ENCODE measurements around the gene STON2.
A peak's percentile ranks its signal among the peaks of the same experiment; 100 is the strongest.

Gene STON2

DNA sequence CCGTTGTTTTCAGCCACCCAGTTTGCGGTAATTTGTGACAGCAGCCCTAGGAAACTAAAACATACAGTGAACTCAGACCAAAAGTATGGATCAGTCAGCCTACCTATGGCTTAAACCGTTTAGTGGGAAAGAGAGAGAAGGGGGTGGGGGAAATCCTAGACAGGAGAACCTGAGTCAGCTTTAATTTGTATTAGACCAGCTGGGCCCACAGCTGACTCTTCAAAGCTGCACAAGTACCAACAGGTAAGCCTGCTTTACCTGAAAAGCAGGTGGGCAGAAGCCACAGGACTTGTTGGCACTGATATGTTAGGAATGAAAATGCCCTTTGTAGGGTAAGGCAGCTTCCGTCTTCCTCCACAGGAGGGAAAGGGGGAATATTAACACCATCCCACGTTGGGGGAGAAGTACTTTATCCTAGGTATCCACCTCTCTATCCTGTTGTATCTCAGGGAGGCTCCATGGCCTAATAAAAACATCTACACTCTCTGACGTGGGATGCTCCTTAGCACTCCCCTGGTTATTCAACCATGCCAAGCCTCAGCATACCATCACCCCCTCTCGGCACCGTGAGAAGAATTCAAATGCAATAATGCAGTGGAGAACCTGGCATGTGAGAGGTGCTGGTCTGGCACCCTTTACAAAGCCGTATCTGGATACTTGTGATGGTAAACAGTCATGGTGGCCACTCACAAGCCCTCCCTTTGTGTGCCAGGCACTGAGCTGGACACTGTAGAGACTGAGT, 70.3 kb downstream of the STON2 start:
- DNase-seq: no peak

DNA sequence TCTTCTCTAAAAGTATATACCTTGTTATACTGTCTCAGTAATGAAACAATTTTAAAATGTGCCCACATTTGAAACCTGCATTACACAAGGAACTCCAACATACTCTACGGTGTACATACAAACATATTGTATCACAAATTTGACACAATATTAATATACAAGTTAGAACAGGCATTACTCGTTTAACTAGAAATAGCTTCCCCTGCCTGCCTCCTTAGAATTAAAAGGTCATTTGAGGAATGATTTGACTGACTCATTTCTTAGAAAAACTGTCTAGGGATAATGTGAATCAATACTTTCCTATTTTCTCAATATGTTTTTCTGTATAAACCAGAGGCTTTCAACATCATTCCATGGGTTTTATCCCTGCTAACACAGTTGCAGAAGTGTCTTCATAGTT, 73.7 kb downstream of the STON2 start:
- no peak for DNase-seq

DNA sequence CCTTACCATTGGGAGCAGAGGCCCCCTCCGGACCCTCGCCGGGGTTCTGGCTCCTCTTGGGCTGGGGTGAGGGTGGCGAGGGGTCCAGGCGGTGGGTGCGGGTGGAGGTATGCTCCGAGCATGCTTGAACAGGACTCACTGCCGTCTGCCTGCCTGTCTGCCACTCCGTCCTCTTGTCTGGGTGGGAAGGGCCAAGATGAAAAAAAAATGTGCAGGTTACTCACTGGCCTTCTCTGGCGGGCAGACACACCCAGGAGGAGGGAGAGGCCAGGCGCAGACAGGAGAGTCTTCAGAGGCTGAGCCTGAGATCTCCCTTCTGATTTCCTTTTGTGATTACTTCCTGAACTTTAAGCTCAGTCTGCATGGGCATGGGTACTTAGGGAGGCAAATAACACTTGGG, 76.1 kb downstream of the STON2 start:
- DNase-seq: no peak

- no peak for DNase-seq
Measured at GRCh38 chr14:81323093-81323492, 77.0 kb downstream of the STON2 start.

DNA sequence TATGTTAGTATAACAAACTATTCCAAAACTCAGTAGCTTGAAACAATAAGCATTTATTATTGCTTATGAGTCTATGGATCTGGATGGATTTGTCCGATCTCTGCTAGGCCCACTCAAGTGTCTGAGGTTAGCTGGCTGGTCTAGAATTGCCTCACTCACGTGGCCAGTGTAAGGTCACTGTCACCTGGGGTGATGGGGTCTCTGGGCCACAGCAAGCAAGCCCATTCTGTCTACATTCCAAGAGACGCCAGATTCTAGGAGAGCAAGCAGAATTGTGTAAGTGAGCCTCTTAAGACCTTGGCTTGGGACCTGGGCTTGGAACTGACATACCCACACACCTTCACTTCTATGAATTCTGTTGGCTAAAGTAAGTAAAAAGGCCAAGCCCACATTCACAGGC, 80.2 kb downstream of the STON2 start:
- no peak for DNase-seq

DNA sequence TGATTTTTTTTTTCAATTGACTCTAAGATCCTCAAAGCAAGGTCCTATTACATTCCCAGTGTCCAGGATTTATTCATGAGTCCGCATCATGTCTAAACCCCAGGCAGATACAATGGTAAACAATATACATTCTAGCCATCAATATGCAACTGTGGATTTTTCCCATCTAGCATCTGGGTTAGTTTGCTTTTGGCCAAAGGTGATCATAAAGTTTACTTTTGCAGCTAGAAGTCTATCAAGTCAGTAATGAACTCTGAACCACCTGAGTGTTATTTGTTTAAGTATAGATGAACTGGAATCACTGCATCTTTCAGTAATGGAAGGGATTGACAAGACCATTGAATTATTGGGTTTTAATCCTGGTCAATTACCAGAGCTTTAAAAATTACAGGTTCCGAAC, 80.8 kb downstream of the STON2 start:
- DNase-seq: no peak

- DNase-seq: no peak
Measured at GRCh38 chr14:81315341-81315740, 84.8 kb downstream of the STON2 start.

GRCh38 chr14:81314443-81315175, 85.5 kb downstream of the STON2 start:
- no peak for DNase-seq

DNA sequence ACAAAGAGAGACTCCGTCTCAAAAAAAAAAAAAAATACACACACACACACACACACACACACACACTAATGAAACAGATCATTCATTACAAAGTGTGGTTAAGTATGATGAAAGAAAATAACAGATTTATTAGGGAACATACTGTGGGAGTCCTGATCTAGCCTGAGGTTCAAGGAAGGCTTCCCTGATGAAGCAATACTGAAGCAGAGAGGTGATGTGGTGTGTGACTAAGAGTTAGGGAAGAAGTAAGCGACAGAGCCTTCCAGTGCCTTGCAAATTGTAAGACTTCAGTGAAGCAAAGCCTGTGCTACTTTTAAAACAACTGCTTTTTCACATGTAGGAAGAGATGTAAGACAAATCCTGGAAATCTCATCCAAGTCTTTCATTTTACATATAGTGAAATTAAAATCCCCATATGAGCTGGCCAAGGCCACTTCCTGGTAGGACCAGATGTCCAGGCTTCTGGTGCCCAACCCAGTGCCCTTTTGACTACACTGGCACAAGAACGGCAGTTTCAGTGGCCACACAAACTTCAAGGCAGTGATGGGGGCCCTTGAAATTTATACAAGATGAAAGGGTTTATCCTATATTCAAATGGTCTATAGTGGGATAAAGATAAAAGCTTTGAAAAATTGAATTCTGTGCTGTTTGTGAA, 86.2 kb downstream of the STON2 start:
- DNase-seq: no peak

DNA sequence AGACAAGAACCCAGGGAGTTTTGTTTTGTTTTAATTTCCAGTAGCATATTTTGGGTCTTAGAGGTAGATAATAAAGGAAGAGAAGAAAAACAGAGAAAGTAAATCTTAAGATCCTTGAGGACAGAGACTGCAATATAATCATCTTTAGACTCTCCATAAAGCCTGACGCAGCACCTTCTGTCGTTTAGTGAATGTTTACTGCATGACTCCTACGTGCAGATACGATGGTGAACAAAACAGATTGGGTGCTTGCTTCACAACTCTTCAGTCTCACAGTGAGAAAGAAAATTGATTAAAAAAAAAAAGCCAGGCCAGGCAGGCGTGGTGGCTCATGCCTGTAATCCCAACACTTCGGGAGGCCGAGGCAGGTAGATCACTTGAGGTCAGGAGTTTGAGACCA, 86.9 kb downstream of the STON2 start:
- no peak for DNase-seq

GRCh38 chr14:81312289-81312876, 87.7 kb downstream of the STON2 start:
- no peak for DNase-seq

DNA sequence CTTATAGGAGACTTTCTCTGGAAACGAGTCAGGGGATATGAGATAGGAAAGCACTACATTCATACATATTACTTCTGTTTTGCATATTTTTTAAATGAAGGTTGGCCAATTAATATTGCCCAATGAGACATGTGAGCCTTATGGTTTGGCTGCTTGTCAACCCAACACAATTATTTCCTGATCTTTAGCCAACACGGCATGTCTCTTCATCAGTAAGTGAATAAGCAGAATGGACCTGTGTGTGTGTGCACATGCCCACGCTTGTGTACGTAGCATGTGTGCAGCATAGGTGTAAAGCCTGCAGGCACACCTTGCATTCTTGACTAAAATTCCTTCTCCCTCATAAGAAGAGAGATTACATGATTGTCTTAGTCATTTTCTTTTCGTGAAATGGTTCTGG, 88.3 kb downstream of the STON2 start:
- no peak for DNase-seq

DNA sequence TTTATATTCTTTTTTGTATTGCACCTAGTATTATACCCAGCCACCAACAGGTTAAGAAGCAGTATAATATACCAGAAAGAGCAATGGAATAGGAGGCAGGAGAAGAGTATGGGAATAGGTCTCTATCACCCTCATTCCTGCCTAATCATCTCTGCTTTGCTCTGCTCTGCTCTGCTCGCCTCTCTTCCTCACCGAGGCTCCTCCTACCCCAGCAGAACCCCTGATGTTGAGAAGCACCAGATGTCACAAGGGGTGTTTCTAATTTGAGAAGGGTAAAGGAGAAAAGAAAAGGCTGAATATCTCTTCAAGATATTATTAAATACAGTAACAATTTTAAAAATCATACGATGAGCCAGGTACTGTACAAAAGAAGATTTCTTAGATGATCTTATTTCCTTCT, 89.0 kb downstream of the STON2 start:
- DNase-seq: no peak

DNA sequence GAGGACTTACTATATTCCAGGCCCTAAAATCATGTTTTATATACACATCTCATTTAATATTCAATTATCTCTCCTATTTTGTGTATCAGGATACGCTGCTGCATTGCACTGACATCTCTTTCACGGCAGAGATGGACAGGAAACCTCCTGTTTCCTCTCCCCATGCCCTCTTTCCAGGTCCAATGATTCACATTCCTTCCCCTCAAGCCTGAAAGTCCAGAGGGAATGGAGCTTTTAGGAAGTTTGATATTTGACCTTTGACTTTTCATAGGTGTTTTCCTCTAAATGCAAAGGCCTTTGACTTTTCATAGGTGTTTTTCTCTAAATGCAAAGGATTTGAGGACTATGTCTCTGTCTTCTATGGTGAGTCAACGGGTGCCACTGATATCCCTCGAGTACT, 89.5 kb downstream of the STON2 start:
- DNase-seq: no peak

DNA sequence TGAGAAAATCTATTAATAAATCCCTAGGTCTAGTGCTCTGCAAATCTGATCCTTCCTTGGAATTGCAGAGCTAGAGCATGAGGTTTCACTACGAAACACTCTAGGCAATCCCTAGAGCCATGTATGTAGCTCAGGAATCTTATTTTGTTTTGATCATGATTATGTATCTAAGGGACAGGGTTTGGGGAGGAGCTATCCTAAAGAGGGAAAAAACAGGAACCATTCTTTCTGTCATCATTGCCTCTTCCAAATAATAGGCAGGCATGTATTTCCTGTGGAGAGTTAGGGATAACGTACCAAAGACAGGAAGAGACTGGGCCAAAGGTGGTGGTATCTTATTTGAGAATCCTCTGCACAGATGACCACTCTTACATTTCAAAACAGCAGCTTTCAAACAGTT, 90.6 kb downstream of the STON2 start:
- no peak for DNase-seq

- DNase-seq: no peak
Measured at GRCh38 chr14:81305743-81306142, 94.4 kb downstream of the STON2 start.

GRCh38 chr14:81305065-81305464, 95.1 kb downstream of the STON2 start:
- DNase-seq: no peak

GRCh38 chr14:81303258-81303935, 96.7 kb downstream of the STON2 start:
- DNase-seq: peak; percentile 24 to 54

DNA sequence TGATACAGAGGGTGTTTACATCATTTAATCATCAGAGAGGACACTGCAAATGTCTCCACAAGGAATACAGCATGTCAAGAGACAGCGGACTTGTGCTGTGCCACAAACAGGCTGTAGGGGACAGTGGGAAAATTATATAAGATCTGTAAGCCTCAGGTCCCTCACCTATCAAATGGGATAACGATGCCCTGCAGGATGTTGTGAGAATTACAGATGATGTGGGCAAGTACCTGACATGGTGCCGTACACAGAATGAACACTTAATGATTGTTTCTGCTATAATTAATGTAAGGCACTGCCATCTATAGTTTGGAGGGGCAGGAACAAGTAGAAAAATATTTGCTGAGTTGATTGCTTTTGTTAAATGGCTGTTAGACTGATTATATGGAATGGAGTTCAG, 97.5 kb downstream of the STON2 start:
- no peak for DNase-seq

GRCh38 chr14:81301813-81302212, 98.3 kb downstream of the STON2 start:
- DNase-seq: no peak

- no peak for DNase-seq
Measured at GRCh38 chr14:81301371-81301770, 98.8 kb downstream of the STON2 start.

GRCh38 chr14:81298911-81299310, 101.2 kb downstream of the STON2 start:
- DNase-seq: no peak

DNA sequence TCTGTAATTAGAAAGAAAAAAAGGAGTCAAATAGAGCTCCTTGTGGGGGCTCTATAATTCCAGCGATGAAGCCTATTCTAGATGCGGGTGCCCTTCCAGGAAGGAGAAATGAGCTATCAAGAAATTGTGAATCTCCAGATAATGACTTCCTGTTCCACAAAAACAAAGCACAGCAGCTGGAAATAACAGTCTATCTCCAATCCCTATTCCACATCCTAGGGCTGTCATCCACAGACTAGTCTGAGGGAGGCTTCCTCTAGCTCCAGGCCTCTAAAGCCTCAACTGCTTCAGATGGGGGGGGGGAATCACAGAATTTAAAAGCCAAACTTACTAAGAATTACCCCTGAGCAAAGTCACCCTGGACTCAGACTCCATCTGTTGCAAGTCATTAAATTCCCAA, 102.0 kb downstream of the STON2 start:
- no peak for DNase-seq

All from bone marrow (tissue), 2 donors.